Neural progenitor cell (in vitro differentiated cells): Measurements from ENCODE around the gene ZBTB9. TPM values are rescaled to one million over a fixed set of nuclear protein-coding genes. Genes with fewer than 3 reads are reported as not detected.

Source experiments
- DNase-seq: peaks from one replicate; pipeline ENCODE4 v3.0.0-alpha.2; 2016; ENCODE audit warnings: low spot score
- H2AFZ ChIP-seq: fragments of 200-600 bp; sonication (generic); replicated peaks from 2 replicates; pipeline ENCODE4 v1.6.1; 2016; ENCODE audit warnings: antibody characterized with exemption
- H3F3A ChIP-seq: fragments of 200-600 bp; sonication (generic); 2 replicates; pipeline ENCODE4 v1.6.1; 2016; ENCODE audit warnings: antibody characterized with exemption, low read depth
- H3K27ac ChIP-seq: fragments of 200-600 bp; sonication (generic); 2 replicates; pipeline ENCODE4 v1.5.1; 2016; ENCODE audit warnings: mild to moderate bottlenecking
- H3K27me3 ChIP-seq: fragments of 200-600 bp; sonication (generic); 2 replicates; pipeline ENCODE4 v1.6.1; 2016; ENCODE audit warnings: mild to moderate bottlenecking, moderate library complexity
- H3K36me3 ChIP-seq: fragments of 200-600 bp; sonication (generic); 2 replicates; pipeline ENCODE4 v1.5.1; 2016
- H3K4me1 ChIP-seq: fragments of 200-600 bp; sonication (generic); 2 replicates; pipeline ENCODE4 v1.6.1; 2016; ENCODE audit warnings: mixed run types
- H3K4me2 ChIP-seq: fragments of 200-600 bp; sonication (generic); 2 replicates; pipeline ENCODE4 v1.6.1; 2016
- H3K4me3 ChIP-seq: fragments of 200-600 bp; sonication (generic); 2 replicates; pipeline ENCODE4 v1.5.1; 2016
- H3K79me2 ChIP-seq: fragments of 200-600 bp; sonication (generic); 2 replicates; pipeline ENCODE4 v1.6.1; 2016; ENCODE audit warnings: low read depth
- H3K9ac ChIP-seq: fragments of 200-600 bp; sonication (generic); 2 replicates; pipeline ENCODE4 v1.6.1; 2016
- H3K9me3 ChIP-seq: fragments of 200-600 bp; sonication (generic); 2 replicates; pipeline ENCODE4 v1.5.1; 2016; ENCODE audit warnings: low read depth
- H4K20me1 ChIP-seq: fragments of 200-600 bp; sonication (generic); 2 replicates; pipeline ENCODE4 v1.6.1; 2016; ENCODE audit warnings: low read depth
- H3K27ac Mint-ChIP-seq: 3 replicates; pipeline ENCODE4 v1.8.0; 2021; ENCODE audit warnings: mixed read lengths
- H3K27me3 Mint-ChIP-seq: 2 replicates; pipeline ENCODE4 v1.8.0; 2022; ENCODE audit warnings: low read depth, mild to moderate bottlenecking, inconsistent platforms, moderate library complexity, mixed read lengths; ENCODE audit not compliant: insufficient read depth
- H3K36me3 Mint-ChIP-seq: 3 replicates; pipeline ENCODE4 v1.8.0; 2021; ENCODE audit warnings: mixed read lengths
- H3K4me1 Mint-ChIP-seq: 3 replicates; pipeline ENCODE4 v1.8.0; 2021; ENCODE audit warnings: mixed read lengths
- H3K4me3 Mint-ChIP-seq: 3 replicates; pipeline ENCODE4 v1.8.0; 2021; ENCODE audit warnings: mild to moderate bottlenecking, moderate library complexity, mixed read lengths
- H3K9me3 Mint-ChIP-seq: 3 replicates; pipeline ENCODE4 v1.8.0; 2020; ENCODE audit warnings: mixed read lengths
- EZH2 ChIP-seq: fragments of 200-600 bp; sonication (generic); IDR thresholded peaks from 2 replicates; pipeline ENCODE4 v1.6.1; 2017; ENCODE audit warnings: antibody characterized with exemption, mild to moderate bottlenecking, moderate library complexity
- EZH2phosphoT487 ChIP-seq: fragments of 200-600 bp; sonication (generic); IDR thresholded peaks from 2 replicates; pipeline ENCODE4 v1.6.1; 2017; ENCODE audit warnings: antibody characterized with exemption
- total RNA-seq: library from RNA; depleted of rRNA; stranded (reverse); fragments of >200 nt; gene quantifications from 2 replicates; pipeline ENCODE4 v1.2.3, GENCODE V29; 2015; ENCODE audit warnings: low replicate concordance
- TF ChIP-seq, protein P1 (sequence below): fragments of 200-600 bp; sonication (generic); IDR thresholded peaks from 2 replicates; pipeline ENCODE4 v1.5.1; 2017; ENCODE audit warnings: antibody characterized with exemption, mild to moderate bottlenecking

Gene ZBTB9
- total RNA-seq, 1 donor from 2014 or later, result 10.2 TPM

DNA sequence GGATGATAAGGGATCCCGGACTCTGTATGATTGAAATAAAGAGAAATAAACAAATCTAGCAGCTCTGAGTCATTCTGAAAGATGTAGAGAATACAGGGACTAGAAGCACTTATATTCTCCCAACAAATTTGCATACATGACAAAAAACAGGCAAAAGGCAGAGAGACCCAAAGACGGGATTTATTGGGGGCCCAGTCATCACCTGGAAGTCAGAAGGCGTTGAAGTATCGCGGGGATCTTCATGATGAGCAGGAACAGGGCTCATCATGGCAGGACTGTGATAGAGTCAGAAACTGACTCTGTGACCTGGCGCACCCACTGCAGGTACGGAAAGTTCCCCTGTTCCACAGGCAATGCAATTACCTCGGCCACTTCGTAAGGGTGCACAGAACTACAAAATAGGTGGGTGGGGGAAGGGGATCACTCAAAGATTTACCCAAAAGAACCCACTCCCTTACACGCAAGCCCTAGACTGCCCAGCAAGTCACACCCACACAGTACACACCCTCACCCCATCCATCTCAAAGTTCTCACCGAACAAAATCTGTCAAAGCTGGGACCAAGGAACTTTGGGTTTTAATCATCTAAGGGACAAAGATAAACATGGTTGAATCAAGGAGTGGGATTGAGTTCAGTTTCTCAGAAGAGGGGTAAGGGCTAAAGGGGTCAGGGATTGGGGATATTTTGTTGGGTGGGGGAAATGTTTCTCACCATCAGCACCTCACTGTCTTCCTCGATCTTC, 37.8 kb upstream of the ZBTB9 start:
- peak overlapping the region; percentile 67 for H3K9ac ChIP-seq
- no peaks in the 10 kb centered on the region for H3K9me3 Mint-ChIP-seq
- no peaks in the 10 kb centered on the region for H3K36me3 ChIP-seq
- H3K27me3 Mint-ChIP-seq, result peaks cover 5% of the 10 kb centered on the region
- H4K20me1 ChIP-seq, result peaks cover 27% of the 10 kb centered on the region
- no peaks in the 10 kb centered on the region for H3K9me3 ChIP-seq
- H3K27me3 ChIP-seq, result no peaks in the 10 kb centered on the region
- H2AFZ ChIP-seq, result no peak overlapping the region
- peak overlapping the region; percentile 27 for H3K27ac Mint-ChIP-seq
- peaks cover 60% of the 10 kb centered on the region for H3K79me2 ChIP-seq
- peak overlapping the region; percentile 96 for H3K4me3 Mint-ChIP-seq
- peak overlapping the region; percentile 88 for H3K4me2 ChIP-seq
- H3K4me1 ChIP-seq, result peaks cover 32% of the 10 kb centered on the region
- H3F3A ChIP-seq, result peaks cover 56% of the 10 kb centered on the region
- TF ChIP-seq EZH2 (no peak), EZH2phosphoT487 (no peak)
- TF ChIP-seq, protein P1, sequence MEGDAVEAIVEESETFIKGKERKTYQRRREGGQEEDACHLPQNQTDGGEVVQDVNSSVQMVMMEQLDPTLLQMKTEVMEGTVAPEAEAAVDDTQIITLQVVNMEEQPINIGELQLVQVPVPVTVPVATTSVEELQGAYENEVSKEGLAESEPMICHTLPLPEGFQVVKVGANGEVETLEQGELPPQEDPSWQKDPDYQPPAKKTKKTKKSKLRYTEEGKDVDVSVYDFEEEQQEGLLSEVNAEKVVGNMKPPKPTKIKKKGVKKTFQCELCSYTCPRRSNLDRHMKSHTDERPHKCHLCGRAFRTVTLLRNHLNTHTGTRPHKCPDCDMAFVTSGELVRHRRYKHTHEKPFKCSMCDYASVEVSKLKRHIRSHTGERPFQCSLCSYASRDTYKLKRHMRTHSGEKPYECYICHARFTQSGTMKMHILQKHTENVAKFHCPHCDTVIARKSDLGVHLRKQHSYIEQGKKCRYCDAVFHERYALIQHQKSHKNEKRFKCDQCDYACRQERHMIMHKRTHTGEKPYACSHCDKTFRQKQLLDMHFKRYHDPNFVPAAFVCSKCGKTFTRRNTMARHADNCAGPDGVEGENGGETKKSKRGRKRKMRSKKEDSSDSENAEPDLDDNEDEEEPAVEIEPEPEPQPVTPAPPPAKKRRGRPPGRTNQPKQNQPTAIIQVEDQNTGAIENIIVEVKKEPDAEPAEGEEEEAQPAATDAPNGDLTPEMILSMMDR, result no peak
- no peak for DNase-seq
- peaks cover 22% of the 10 kb centered on the region for H3K36me3 Mint-ChIP-seq
- no peak overlapping the region for H3K27ac ChIP-seq
- peak overlapping the region; percentile 84 for H3K4me3 ChIP-seq
- peaks cover 61% of the 10 kb centered on the region for H3K4me1 Mint-ChIP-seq

DNA sequence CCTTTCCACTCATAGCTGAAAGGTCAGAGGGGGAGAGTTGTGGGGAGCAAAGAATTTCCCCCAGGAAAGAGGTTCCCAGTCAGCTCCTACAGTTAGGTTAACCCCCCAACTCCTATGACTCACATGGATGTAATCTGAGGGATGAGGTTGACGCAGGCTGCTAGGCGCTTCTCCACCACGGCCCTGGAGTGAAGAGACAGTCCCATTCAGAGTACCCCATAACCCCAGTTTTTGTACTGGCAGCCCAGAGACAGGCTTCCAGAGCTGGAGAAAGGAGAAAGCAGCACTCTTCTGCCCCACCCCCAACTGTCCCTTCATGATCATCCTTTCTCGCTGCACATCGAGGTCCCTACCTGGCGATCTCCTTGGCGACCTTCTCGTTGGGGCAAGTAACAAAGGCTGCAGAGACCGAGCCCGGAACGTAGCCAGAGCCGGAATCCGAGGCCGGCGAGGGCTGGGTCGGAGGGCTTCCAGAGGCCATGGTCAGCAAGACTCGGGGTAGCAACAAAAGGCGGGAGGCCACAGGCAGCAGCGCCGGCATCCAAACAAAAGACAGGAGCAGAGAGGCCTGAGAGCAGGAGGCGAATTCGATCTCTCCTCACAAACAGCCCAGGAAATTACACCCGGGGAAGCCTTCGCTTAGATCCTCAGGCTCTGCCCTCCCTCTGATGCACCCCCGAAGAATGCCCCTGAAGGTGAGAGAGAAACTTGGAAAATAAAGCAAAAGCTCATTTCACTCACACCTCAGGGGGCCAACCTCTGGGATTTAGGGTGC, 37.1 kb upstream of the ZBTB9 start:
- H3K36me3 Mint-ChIP-seq, result peaks cover 20% of the 10 kb centered on the region
- Histone ChIP-seq H3K4me3 (peak overlapping the region; percentile 84), H2AFZ (peak overlapping the region; percentile 70), H3K9me3 (no peaks in the 10 kb centered on the region), H3K4me2 (peak overlapping the region; percentile 88), H3K27ac (peak overlapping the region; percentile 81), H3K36me3 (no peaks in the 10 kb centered on the region), H4K20me1 (peaks cover 26% of the 10 kb centered on the region), H3K27me3 (no peaks in the 10 kb centered on the region), H3K79me2 (peaks cover 60% of the 10 kb centered on the region), H3K4me1 (peaks cover 33% of the 10 kb centered on the region), H3F3A (peaks cover 49% of the 10 kb centered on the region), H3K9ac (peak overlapping the region; percentile 67)
- H3K9me3 Mint-ChIP-seq, result no peaks in the 10 kb centered on the region
- H3K4me3 Mint-ChIP-seq, result peak overlapping the region; percentile 96
- peaks cover 4% of the 10 kb centered on the region for H3K27me3 Mint-ChIP-seq
- peak; percentile 72 for DNase-seq
- H3K4me1 Mint-ChIP-seq, result peaks cover 64% of the 10 kb centered on the region
- H3K27ac Mint-ChIP-seq, result peak overlapping the region; percentile 80
- no peak for TF ChIP-seq EZH2
- TF ChIP-seq EZH2phosphoT487, result no peak
- TF ChIP-seq, protein P1, result no peak

DNA sequence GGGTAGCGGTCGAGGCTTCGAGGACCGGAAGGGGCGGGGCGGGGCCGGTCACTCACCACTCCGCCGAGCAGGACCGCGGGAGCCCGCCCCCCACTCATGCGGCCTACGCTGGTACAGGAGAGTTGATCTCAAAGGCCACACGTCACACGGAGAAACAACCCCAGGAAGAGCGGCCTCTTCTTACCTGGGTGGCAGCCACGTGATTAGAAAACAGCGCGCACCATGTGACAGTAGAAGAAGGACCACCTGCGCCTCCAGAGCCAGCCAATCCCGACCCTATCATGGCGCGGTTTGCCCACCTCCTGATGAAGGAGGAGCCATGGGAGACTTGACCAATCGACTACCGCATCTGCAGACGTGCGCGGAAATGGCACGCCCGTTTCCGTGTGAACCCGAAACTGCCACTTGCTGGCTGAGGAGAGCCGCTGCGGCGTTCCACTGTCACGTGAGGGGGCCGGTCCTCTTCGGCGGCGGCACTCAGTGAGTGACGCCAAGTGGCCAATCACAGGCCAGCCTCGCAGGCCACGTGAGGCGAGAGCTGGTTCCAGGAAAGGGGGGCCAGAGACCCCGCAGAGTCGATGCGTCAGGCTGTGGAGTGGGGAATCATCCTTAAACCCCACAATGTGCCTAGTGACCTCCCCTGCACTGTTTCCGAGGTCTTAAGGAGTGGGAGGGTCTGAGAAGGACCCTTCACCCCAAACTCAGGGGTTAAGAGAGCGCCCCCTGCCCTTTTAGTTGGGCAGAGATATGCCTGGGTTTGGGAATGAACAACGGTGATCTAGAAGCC, 36.3 kb upstream of the ZBTB9 start, which contains the start of gene CUTA:
Gene CUTA (minus strand): TSS at position 205 of the 787 bp plus-strand sequence. CDS start 107 bp downstream, at position 98.
- Histone ChIP-seq H3K4me1 (peaks cover 33% of the 10 kb centered on the region), H3K9ac (peak within 1 kb of the TSS; percentile 67), H4K20me1 (peaks cover 20% of the 10 kb centered on the region), H3K4me2 (peak within 1 kb of the TSS; percentile 88), H2AFZ (peak within 1 kb of the TSS; percentile 70), H3K9me3 (no peaks in the 10 kb centered on the region), H3K4me3 (peak within 1 kb of the TSS; percentile 84), H3K27me3 (no peaks in the 10 kb centered on the region), H3F3A (peaks cover 42% of the 10 kb centered on the region), H3K27ac (peak within 1 kb of the TSS; percentile 84), H3K36me3 (no peaks in the 10 kb centered on the region), H3K79me2 (peaks cover 66% of the 10 kb centered on the region)
- peak; percentile 99 for DNase-seq
- TF ChIP-seq, protein P1, result peak; percentile 68
- no peak for TF ChIP-seq EZH2
- peaks cover 64% of the 10 kb centered on the region for H3K4me1 Mint-ChIP-seq
- H3K36me3 Mint-ChIP-seq, result peaks cover 19% of the 10 kb centered on the region
- peak within 1 kb of the TSS; percentile 96 for H3K27ac Mint-ChIP-seq
- H3K9me3 Mint-ChIP-seq, result no peaks in the 10 kb centered on the region
- H3K4me3 Mint-ChIP-seq, result peak within 1 kb of the TSS; percentile 96
- peaks cover 4% of the 10 kb centered on the region for H3K27me3 Mint-ChIP-seq
